ENCODE data around the gene ZCWPW1. TPM values are rescaled to one million over a fixed set of nuclear protein-coding genes. Genes with fewer than 3 reads are reported as not detected.
A peak's percentile ranks its signal among the peaks of the same experiment; 100 is the strongest.

Gene ZCWPW1, protein sequence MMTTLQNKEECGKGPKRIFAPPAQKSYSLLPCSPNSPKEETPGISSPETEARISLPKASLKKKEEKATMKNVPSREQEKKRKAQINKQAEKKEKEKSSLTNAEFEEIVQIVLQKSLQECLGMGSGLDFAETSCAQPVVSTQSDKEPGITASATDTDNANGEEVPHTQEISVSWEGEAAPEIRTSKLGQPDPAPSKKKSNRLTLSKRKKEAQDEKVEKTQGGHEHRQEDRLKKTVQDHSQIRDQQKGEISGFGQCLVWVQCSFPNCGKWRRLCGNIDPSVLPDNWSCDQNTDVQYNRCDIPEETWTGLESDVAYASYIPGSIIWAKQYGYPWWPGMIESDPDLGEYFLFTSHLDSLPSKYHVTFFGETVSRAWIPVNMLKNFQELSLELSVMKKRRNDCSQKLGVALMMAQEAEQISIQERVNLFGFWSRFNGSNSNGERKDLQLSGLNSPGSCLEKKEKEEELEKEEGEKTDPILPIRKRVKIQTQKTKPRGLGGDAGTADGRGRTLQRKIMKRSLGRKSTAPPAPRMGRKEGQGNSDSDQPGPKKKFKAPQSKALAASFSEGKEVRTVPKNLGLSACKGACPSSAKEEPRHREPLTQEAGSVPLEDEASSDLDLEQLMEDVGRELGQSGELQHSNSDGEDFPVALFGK
- total RNA-seq, result 1 to 10 TPM; 3.9 to 4.0 TPM

DNA sequence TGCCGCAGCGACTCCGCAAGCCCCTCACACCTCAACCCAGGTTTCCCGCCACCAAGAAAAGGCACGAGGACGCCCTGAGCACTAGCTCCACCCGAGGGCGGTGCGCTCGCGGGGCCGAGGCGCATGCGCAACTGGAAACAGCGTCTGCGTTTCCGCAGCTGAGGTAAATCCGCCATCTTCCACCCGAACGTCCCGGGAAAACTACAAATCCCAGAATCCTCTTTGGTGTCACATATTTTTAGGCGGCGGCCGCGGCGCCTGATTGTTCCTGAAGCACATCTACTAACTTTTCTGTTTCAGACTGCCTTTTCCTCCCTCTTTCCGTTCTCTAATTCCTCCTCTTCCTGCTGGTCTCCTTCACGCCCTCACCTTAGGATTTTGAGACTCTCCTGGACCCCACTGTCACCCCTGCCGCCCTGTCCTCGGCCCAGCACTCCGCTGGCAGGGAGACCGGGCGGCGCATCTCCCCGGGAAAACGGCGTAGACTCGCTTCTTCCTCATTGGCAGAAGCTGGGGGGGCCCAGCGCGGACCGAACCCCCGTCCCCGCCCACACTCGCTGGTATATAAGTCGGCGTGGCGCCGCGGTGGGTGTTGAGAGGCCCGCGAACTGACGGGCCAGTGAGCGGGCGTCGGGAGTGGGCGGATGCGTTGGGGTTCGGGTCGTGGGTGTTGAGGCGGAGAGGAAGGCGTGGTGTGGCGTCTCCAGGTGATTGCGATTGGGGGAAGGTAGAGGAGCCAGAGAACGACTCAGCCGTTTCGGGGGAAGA lies at the start of gene ZCWPW1:
Gene ZCWPW1, minus strand, starts transcription at position 505 of the 768 bp plus-strand sequence. CDS start 8,054 bp downstream, outside the sequence.
- ChIA-PET CTCF (interaction anchor here (0.6 to 1.1 kb wide), 4 partner anchors 8 to 263 kb away, joined by 3 to 4 read pairs (median 3); partner anchors contain the start of gene PPP1R35), POLR2A (interaction anchor here (0.6 to 3.0 kb wide), 29 partner anchors 8 to 446 kb away, joined by 3 to 15 read pairs (median 4); partner anchors contain the start of genes AGFG2, AP4M1, FBXO24 and LAMTOR4)
- Mint-ChIP-seq H3K4me3 (peak within 1 kb of the TSS; percentile 98), H3K9me3 (peaks cover 4% of the 10 kb centered on the region), H3K4me1 (ENCODE audit: low read depth) (peaks cover 39% of the 10 kb centered on the region), H3K27ac (peak within 1 kb of the TSS; percentile 100), H3K36me3 (peaks cover 36% of the 10 kb centered on the region), H3K27me3 (peaks cover 8% of the 10 kb centered on the region)
- DNase-seq, result peak; percentile 97
- intact Hi-C loops (cut with micrococcal nuclease), result loop anchor here (1.0 to 5.0 kb wide), 5 partner anchors 8 to 1020 kb away; partner anchors contain the start of genes BUD31, LAMTOR4, MBLAC1 and PDAP1

DNA sequence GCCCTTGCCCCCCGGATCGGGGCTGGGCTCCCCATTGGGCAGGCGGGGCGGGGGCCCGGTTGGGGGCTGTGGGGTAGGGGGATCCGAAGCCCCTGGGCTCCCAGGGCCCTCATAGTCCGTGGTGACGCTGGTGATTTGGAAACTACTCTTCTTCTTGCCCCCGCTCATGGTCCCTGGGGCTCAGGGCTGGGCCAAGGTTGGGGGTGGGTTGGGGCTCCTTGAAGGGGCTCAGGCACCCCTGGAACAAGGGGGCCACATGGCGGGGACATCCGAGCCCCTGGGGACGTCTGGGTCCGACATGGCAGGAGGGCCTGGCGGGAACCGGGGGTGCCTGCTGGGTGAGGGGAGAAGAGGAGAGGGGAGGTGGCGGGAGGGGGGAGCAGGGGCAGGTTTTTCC lies 49.4 kb upstream of the ZCWPW1 start:
- Mint-ChIP-seq H3K9me3 (no peaks in the 10 kb centered on the region), H3K27me3 (no peaks in the 10 kb centered on the region), H3K4me3 (peak overlapping the region; percentile 95), H3K36me3 (peaks cover 31% of the 10 kb centered on the region), H3K4me1 (ENCODE audit: low read depth) (peaks cover 50% of the 10 kb centered on the region), H3K27ac (peak overlapping the region; percentile 95)
- intact Hi-C loops (cut with micrococcal nuclease), result loop anchor here (10.0 kb wide), 1 partner anchor 377 kb away; the partner anchor contains the start of gene SLC12A9
- POLR2A ChIA-PET, result interaction anchor here (0.6 to 2.8 kb wide), 7 partner anchors 61 to 375 kb away, joined by 3 to 15 read pairs (median 4); partner anchors contain the start of genes AGFG2, FBXO24 and SLC12A9
- CTCF ChIA-PET, result interaction anchor here (0.7 to 9.7 kb wide), 11 partner anchors 8 to 461 kb away, joined by 3 to 104 read pairs (median 5); partner anchors contain the start of genes POP7 and SPACDR
- DNase-seq, result no peak

DNA sequence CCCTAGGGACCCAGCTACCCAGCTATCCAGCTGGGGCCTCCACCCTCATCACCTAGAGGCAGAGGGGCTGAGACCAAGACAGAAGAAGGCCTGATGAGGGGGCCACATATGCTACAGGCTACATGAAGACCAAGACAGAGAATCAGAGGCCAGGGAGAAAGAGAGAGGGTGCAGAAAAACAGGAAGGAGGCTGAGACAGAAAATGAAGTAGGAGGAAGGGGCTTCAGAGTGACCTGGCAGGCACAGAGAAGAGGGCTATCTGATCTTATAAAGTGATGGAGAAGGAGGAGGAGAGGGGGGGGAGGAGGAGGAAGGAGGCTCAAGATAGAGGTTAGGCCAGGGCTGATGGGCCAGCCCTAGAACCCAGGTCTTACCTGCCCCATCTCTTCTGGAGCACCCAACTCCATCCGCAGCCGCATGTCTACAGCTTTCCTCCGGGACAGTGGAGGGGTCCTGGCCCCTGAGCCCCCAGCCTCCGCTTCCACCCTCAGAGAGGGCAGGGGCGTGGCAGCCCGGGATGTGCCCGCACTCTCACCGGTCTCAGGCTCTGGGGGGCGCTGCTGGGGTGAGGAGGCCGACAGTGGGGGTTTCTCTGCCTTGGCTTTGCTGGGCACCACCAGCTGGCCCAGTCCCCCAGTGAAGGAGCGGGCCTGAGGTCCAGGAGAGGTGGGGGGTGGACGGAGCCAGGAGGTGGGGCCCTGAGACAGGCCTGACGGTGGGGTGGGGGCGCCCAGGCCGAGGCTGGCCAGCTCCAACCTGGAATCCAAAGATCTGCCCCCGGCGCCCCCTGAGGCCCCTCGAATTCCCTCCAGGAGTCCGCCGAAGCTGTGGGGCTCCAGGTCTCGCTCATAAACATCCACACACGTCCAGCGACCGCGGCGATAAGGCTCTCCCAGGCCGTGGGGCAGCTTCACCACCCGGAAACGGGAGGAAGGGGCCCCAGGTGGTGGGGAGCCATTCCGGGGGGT lies 48.7 kb upstream of the ZCWPW1 start:
- Mint-ChIP-seq H3K27me3 (no peaks in the 10 kb centered on the region), H3K27ac (peak overlapping the region; percentile 78), H3K9me3 (no peaks in the 10 kb centered on the region), H3K4me3 (peak overlapping the region; percentile 95), H3K36me3 (peaks cover 31% of the 10 kb centered on the region), H3K4me1 (ENCODE audit: low read depth) (peaks cover 47% of the 10 kb centered on the region)
- ChIA-PET POLR2A (interaction anchor here (0.6 to 2.8 kb wide), 7 partner anchors 62 to 212 kb away, joined by 3 to 15 read pairs (median 4); partner anchors contain the start of genes AGFG2 and FBXO24), CTCF (interaction anchor here (0.6 to 9.7 kb wide), 12 partner anchors 8 to 460 kb away, joined by 3 to 104 read pairs (median 4); partner anchors contain the start of genes POP7 and SPACDR)
- intact Hi-C loops (cut with micrococcal nuclease), result loop anchor here (10.0 kb wide), 1 partner anchor 378 kb away; the partner anchor contains the start of gene SLC12A9
- DNase-seq, result peak; percentile 77

DNA sequence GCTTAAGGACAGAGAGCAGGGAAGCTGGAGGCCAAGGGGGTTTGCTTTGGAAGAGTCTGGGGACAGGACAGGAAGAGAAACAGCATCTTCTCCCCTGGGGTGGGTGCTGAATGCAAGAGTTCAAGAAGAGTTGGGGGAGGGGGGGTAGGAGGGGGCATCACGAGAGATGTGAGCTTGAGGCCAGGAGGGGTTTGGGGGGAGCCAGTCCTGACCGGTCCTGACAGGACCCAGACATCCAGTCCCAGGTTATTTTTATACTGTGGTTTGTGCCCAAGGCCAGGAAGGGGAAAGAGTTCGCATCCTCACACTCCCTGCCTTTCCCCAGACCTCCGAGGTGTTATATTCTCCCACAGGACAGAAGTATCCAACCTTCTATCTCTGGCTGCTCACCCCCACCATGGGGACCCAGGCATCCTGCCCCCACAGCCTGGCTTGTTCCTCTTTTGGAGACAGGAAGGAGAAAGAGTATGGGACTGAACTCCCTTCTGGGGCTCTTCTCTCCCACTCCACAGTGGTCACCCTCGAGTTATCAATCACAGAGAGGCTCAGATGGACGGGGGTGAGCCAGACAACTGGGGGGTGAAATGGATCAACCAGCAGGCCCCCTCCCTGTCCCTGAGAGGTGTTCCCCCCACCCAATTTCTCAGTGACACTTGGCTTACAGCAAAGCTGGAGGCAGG lies 47.7 kb upstream of the ZCWPW1 start:
- no peak for DNase-seq
- no peaks in the 10 kb centered on the region for H3K27me3 Mint-ChIP-seq
- H3K9me3 Mint-ChIP-seq, result no peaks in the 10 kb centered on the region
- H3K27ac Mint-ChIP-seq, result peak overlapping the region; percentile 92
- peaks cover 47% of the 10 kb centered on the region for H3K4me1 Mint-ChIP-seq (ENCODE audit: low read depth)
- POLR2A ChIA-PET, result interaction anchor here (1.2 kb wide), 1 partner anchor 73 kb away, joined by 3 read pairs; no protein-coding TSS in a partner anchor
- CTCF ChIA-PET, result interaction anchor here (1.3 to 9.7 kb wide), 3 partner anchors 13 to 86 kb away, joined by 4 to 104 read pairs (median 5); partner anchors contain the start of gene SPACDR
- intact Hi-C loops (cut with micrococcal nuclease), result loop anchor here (10.0 kb wide), 1 partner anchor 379 kb away; the partner anchor contains the start of gene SLC12A9
- H3K36me3 Mint-ChIP-seq, result peaks cover 33% of the 10 kb centered on the region
- H3K4me3 Mint-ChIP-seq, result peak overlapping the region; percentile 95

DNA sequence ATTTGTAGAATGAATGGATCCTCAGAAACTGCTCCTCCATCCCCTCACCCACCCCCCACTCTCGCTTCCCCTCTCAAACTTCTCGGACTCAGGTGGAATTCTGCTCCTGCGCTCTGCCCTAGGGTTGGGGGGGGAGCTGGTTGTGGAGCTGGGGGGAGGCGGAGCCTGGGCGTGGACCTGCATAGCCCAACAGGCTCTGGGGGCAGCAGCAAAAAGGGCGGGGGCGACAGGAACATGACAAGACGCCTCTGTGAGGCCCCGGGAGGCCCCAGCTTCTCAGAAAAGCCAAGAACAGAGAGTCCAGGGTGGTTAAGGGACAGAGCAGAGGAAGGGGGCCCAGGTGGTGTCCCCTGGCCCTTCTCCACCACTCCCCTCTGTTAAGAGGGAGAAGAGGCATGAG lies 47.0 kb upstream of the ZCWPW1 start:
- CTCF ChIA-PET, result interaction anchor here (0.8 to 9.7 kb wide), 4 partner anchors 8 to 87 kb away, joined by 3 to 104 read pairs (median 8); partner anchors contain the start of gene NYAP1
- Mint-ChIP-seq H3K27ac (peak overlapping the region; percentile 92), H3K9me3 (no peaks in the 10 kb centered on the region), H3K27me3 (no peaks in the 10 kb centered on the region), H3K4me1 (ENCODE audit: low read depth) (peaks cover 47% of the 10 kb centered on the region), H3K4me3 (peak overlapping the region; percentile 95), H3K36me3 (peaks cover 33% of the 10 kb centered on the region)
- intact Hi-C loops (cut with micrococcal nuclease), result loop anchor here (10.0 kb wide), 1 partner anchor 379 kb away; the partner anchor contains the start of gene SLC12A9
- POLR2A ChIA-PET, result interaction anchor here (1.2 kb wide), 1 partner anchor 74 kb away, joined by 3 read pairs; no protein-coding TSS in a partner anchor
- peak; percentile 35 for DNase-seq

DNA sequence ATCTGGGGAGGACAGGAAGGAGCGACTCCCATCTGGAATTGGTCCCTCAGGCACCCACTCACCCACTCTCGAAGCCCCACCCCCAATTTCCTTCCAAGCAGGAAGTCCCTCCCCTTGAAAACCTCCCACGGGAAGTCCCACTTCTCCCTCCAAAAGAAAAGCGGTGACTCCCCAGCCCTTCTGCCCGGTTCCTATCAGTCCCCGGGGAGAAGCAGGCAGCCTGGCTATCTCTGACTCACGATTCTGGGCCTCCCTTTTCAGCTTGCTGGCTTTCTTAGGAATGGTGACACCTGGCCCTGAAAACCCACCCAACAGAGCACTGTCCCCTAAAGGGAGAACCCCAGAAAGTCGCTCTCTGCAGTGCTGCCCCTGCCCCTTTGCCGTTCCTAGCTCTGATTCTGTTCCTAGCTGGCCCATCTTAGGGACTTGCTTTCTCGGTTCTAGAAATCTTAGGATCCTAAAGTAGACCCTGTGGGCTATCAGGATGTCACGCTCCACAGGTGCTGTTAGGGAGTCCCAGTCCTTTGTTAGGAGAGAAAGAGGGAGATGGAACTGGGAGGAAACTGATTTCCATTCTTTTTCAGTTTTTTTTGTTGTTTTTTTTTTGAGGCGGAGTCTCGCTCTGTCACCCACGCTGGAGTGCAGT lies 44.5 kb upstream of the ZCWPW1 start:
- Mint-ChIP-seq H3K9me3 (no peaks in the 10 kb centered on the region), H3K27me3 (no peaks in the 10 kb centered on the region), H3K27ac (peak overlapping the region; percentile 77), H3K36me3 (peaks cover 30% of the 10 kb centered on the region), H3K4me3 (no peak overlapping the region), H3K4me1 (ENCODE audit: low read depth) (peaks cover 53% of the 10 kb centered on the region)
- intact Hi-C loops (cut with micrococcal nuclease), result loop anchor here (10.0 kb wide), 1 partner anchor 382 kb away; the partner anchor contains the start of gene SLC12A9
- peak; percentile 37 for DNase-seq
- CTCF ChIA-PET, result interaction anchor here (0.6 to 9.7 kb wide), 4 partner anchors 10 to 219 kb away, joined by 3 to 104 read pairs (median 8); partner anchors contain the start of gene NYAP1
- POLR2A ChIA-PET, result interaction anchor here (1.3 kb wide), 1 partner anchor 38 kb away, joined by 4 read pairs; no protein-coding TSS in a partner anchor

DNA sequence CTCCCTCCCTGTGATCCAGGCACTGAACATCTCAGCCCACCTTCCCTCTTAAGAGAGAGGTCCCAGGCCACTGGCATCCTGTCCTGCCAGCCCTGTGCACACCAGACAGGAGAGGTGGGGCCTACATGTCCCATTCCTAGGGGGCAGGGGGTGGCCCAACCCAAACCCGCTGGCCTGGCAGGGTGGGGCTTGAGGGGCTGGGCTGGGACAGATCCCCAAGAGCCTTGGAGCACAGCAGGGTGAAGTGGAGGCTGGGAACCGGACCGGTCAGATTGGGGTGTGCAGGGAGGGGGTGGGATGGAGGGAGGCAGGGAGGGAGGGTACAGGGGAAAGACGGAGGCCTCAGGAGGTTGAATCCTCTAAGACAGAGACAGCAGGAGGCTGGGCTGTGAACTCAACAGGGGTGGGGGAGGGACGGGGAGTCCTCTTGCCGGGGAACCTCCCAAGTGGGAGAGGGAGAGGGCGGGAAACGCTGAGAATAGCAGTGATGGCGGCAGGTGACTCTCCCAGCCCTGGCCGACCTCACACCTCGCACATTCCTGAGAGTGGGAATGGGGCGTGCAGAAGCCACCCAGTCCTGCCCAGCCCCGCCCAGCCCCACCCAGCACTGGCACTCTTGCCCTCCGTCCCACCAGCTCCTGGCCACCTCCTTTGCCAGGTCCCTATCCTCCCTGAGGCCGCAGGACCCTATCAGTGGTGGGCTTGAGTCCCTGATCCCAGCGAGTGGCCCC lies 43.8 kb upstream of the ZCWPW1 start:
- ChIA-PET CTCF (interaction anchor here (1.5 to 9.7 kb wide), 2 partner anchors 90 to 220 kb away, joined by 4 to 104 read pairs; no protein-coding TSS in a partner anchor), POLR2A (no interaction called here)
- no peak overlapping the region for H3K4me3 Mint-ChIP-seq
- DNase-seq, result no peak
- H3K27ac Mint-ChIP-seq, result peak overlapping the region; percentile 77
- H3K36me3 Mint-ChIP-seq, result peaks cover 31% of the 10 kb centered on the region
- intact Hi-C loops (cut with micrococcal nuclease), result loop anchor here (10.0 kb wide), 1 partner anchor 383 kb away; the partner anchor contains the start of gene SLC12A9
- H3K4me1 Mint-ChIP-seq (ENCODE audit: low read depth), result peaks cover 53% of the 10 kb centered on the region
- H3K9me3 Mint-ChIP-seq, result no peaks in the 10 kb centered on the region
- no peaks in the 10 kb centered on the region for H3K27me3 Mint-ChIP-seq

DNA sequence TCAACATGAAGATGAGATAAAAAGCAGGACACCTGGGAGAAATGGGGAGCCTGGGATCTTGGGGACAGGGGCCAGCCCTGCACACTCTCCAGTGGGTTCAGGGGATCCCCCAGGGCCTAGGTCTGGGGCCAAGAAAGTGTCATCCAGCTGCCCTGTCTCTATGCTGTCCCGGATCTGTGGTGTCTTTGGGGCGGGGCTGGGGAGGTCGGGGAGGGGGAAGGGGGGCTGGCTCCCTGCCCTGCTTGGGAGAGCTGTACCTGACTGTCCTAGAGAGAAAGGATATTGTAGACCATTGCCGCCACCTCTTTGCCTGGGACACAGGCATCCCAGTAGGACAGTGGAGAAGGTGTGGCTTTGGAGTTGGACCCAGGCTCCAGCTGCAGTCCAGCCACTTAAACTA lies 42.5 kb upstream of the ZCWPW1 start:
- intact Hi-C loops (cut with micrococcal nuclease), result loop anchor here (10.0 kb wide), 1 partner anchor 384 kb away; the partner anchor contains the start of gene SLC12A9
- no peak overlapping the region for H3K27ac Mint-ChIP-seq
- H3K36me3 Mint-ChIP-seq, result peaks cover 29% of the 10 kb centered on the region
- no peaks in the 10 kb centered on the region for H3K9me3 Mint-ChIP-seq
- ChIA-PET CTCF (interaction anchor here (3.3 kb wide), 1 partner anchor 91 kb away, joined by 81 read pairs; no protein-coding TSS in a partner anchor), POLR2A (no interaction called here)
- H3K4me3 Mint-ChIP-seq, result no peak overlapping the region
- H3K27me3 Mint-ChIP-seq, result no peaks in the 10 kb centered on the region
- H3K4me1 Mint-ChIP-seq (ENCODE audit: low read depth), result peaks cover 41% of the 10 kb centered on the region
- no peak for DNase-seq
